Mesendoderm (in vitro differentiated cells): Measurements from ENCODE around the gene CHRND.

Experiments
- DNase-seq: peaks from one replicate; pipeline ENCODE4 v3.0.0; 2013
- H2AK5ac ChIP-seq: 2 replicates; pipeline ENCODE4 v1.6.1; 2013; ENCODE audit warnings: low read length, inconsistent platforms
- H2BK120ac ChIP-seq: 2 replicates; pipeline ENCODE4 v1.6.1; 2013; ENCODE audit warnings: low read depth, mild to moderate bottlenecking, low read length, moderate library complexity, mixed read lengths
- H2BK15ac ChIP-seq: replicated peaks from 2 replicates; pipeline ENCODE4 v1.6.1; 2013; ENCODE audit warnings: low read depth, mild to moderate bottlenecking, moderate library complexity
- H2BK5ac ChIP-seq: 2 replicates; pipeline ENCODE4 v1.6.1; 2013; ENCODE audit warnings: low read length, inconsistent platforms
- H3K18ac ChIP-seq: 2 replicates; pipeline ENCODE4 v1.6.1; 2013; ENCODE audit warnings: mild to moderate bottlenecking, low read length, mixed read lengths
- H3K23ac ChIP-seq: one replicate; pipeline ENCODE4 v1.6.1; 2013; ENCODE audit warnings: low read length
- H3K27ac ChIP-seq: 2 replicates; pipeline ENCODE4 v1.5.1; 2013; ENCODE audit warnings: low read depth, mild to moderate bottlenecking, inconsistent platforms, low read length, moderate library complexity
- H3K27me3 ChIP-seq: 2 replicates; pipeline ENCODE4 v1.6.1; 2013; ENCODE audit warnings: low read length, control low read depth, mild to moderate bottlenecking, inconsistent platforms; ENCODE audit not compliant: insufficient read depth, poor library complexity
- H3K36me3 ChIP-seq: 2 replicates; pipeline ENCODE4 v1.6.1; 2013; ENCODE audit warnings: low read length, inconsistent platforms; ENCODE audit not compliant: control insufficient read depth, insufficient read depth
- H3K4ac ChIP-seq: one replicate; pipeline ENCODE4 v1.6.1; 2013; ENCODE audit warnings: low read depth, mild to moderate bottlenecking, low read length, moderate library complexity
- H3K4me1 ChIP-seq: 2 replicates; pipeline ENCODE4 v1.6.1; 2013; ENCODE audit warnings: low read depth, low read length, inconsistent platforms; ENCODE audit not compliant: control insufficient read depth
- H3K4me2 ChIP-seq: 2 replicates; pipeline ENCODE4 v1.6.1; 2013; ENCODE audit warnings: low read length
- H3K4me3 ChIP-seq: 2 replicates; pipeline ENCODE4 v1.5.1; 2013; ENCODE audit warnings: mild to moderate bottlenecking, low read length
- H3K56ac ChIP-seq: one replicate; pipeline ENCODE4 v1.6.1; 2013; ENCODE audit warnings: low read length
- H3K79me1 ChIP-seq: 2 replicates; pipeline ENCODE4 v1.6.1; 2013; ENCODE audit warnings: low read length, inconsistent platforms
- H3K79me2 ChIP-seq: 2 replicates; pipeline ENCODE4 v1.6.1; 2013; ENCODE audit warnings: mild to moderate bottlenecking, low read length; ENCODE audit not compliant: control insufficient read depth, insufficient read depth
- H3K9ac ChIP-seq: 2 replicates; pipeline ENCODE4 v1.6.1; 2013; ENCODE audit warnings: low read length, inconsistent platforms
- H4K5ac ChIP-seq: one replicate; pipeline ENCODE4 v1.6.1; 2013; ENCODE audit warnings: low read length
- H4K8ac ChIP-seq: one replicate; pipeline ENCODE4 v1.6.1; 2013; ENCODE audit warnings: low read depth, mild to moderate bottlenecking, control low read depth, low read length, moderate library complexity
- WGBS: extraction: QIAGEN DNeasy Blood & Tissue Kit; methylation state at CpG from one replicate; pipeline ENCODE4 v1.1.7; 2013; ENCODE audit warnings: low lambda C conversion rate, missing lambda C conversion rate; ENCODE audit not compliant: insufficient coverage; ENCODE audit errors: extremely low coverage; 5-methylcytosine and 5-hydroxymethylcytosine counted together

CHRND gene

GRCh38 chr2:232524771-232525170 is 1.2 kb upstream of the CHRND start:
- no peak overlapping the region for H2BK5ac ChIP-seq
- no peak overlapping the region for H4K8ac ChIP-seq
- H3K23ac ChIP-seq = no peak overlapping the region
- no peak overlapping the region for H3K27ac ChIP-seq
- H3K4me2 ChIP-seq = no peak overlapping the region
- H2BK15ac ChIP-seq = no peak overlapping the region
- H3K4me1 ChIP-seq = no peaks in the 10 kb centered on the region
- DNase-seq = no peak
- H3K27me3 ChIP-seq = peaks cover 17% of the 10 kb centered on the region
- WGBS = no CpG with 5 or more reads among the region's 6 CpGs
- H3K4me3 ChIP-seq = no peak overlapping the region
- no peak overlapping the region for H2AK5ac ChIP-seq
- H3K36me3 ChIP-seq = no peaks in the 10 kb centered on the region
- H3K4ac ChIP-seq = no peak overlapping the region
- H3K56ac ChIP-seq = no peak overlapping the region
- no peak overlapping the region for H3K9ac ChIP-seq
- no peaks in the 10 kb centered on the region for H3K79me2 ChIP-seq
- no peak overlapping the region for H3K18ac ChIP-seq
- H4K5ac ChIP-seq = no peak overlapping the region
- no peak overlapping the region for H2BK120ac ChIP-seq
- H3K79me1 ChIP-seq = no peaks in the 10 kb centered on the region

GRCh38 chr2:232525199-232525598 is 761 bp upstream of the CHRND start:
- DNase-seq = no peak
- H3K27me3 ChIP-seq = peaks cover 17% of the 10 kb centered on the region
- no peak overlapping the region for H3K27ac ChIP-seq
- no peak overlapping the region for H3K56ac ChIP-seq
- H3K79me1 ChIP-seq = no peaks in the 10 kb centered on the region
- WGBS = no CpG with 5 or more reads among the region's 14 CpGs
- no peak overlapping the region for H2AK5ac ChIP-seq
- H3K4ac ChIP-seq = no peak overlapping the region
- H2BK5ac ChIP-seq = no peak overlapping the region
- H3K79me2 ChIP-seq = no peaks in the 10 kb centered on the region
- H2BK15ac ChIP-seq = no peak overlapping the region
- H2BK120ac ChIP-seq = no peak overlapping the region
- no peaks in the 10 kb centered on the region for H3K36me3 ChIP-seq
- H3K18ac ChIP-seq = no peak overlapping the region
- no peak overlapping the region for H3K4me3 ChIP-seq
- H3K9ac ChIP-seq = no peak overlapping the region
- H3K23ac ChIP-seq = no peak overlapping the region
- no peak overlapping the region for H4K8ac ChIP-seq
- H3K4me1 ChIP-seq = no peaks in the 10 kb centered on the region
- H4K5ac ChIP-seq = no peak overlapping the region
- no peak overlapping the region for H3K4me2 ChIP-seq

- H2BK120ac ChIP-seq = no peak overlapping the region
- H2BK5ac ChIP-seq = no peak overlapping the region
- H3K4me3 ChIP-seq = no peak overlapping the region
- no peak overlapping the region for H4K8ac ChIP-seq
- peaks cover 17% of the 10 kb centered on the region for H3K27me3 ChIP-seq
- no peak overlapping the region for H4K5ac ChIP-seq
- H3K9ac ChIP-seq = no peak overlapping the region
- no peak overlapping the region for H3K27ac ChIP-seq
- no peak overlapping the region for H2BK15ac ChIP-seq
- no peak overlapping the region for H3K18ac ChIP-seq
- H3K56ac ChIP-seq = no peak overlapping the region
- H2AK5ac ChIP-seq = no peak overlapping the region
- H3K23ac ChIP-seq = no peak overlapping the region
- H3K4ac ChIP-seq = no peak overlapping the region
- H3K36me3 ChIP-seq = no peaks in the 10 kb centered on the region
- no peaks in the 10 kb centered on the region for H3K79me1 ChIP-seq
- H3K4me1 ChIP-seq = no peaks in the 10 kb centered on the region
- no peak for DNase-seq
- WGBS = no CpG with 5 or more reads among the region's 13 CpGs
- H3K79me2 ChIP-seq = no peaks in the 10 kb centered on the region
- no peak overlapping the region for H3K4me2 ChIP-seq
These were observed 497 bp downstream of the CHRND start for GRCh38 chr2:232526372-232526941.

GRCh38 chr2:232527905-232528470 is 2.0 kb downstream of the CHRND start:
- no peaks in the 10 kb centered on the region for H3K79me1 ChIP-seq
- no peak overlapping the region for H2BK120ac ChIP-seq
- DNase-seq = no peak
- no peaks in the 10 kb centered on the region for H3K36me3 ChIP-seq
- H3K56ac ChIP-seq = no peak overlapping the region
- H4K8ac ChIP-seq = no peak overlapping the region
- H2BK15ac ChIP-seq = no peak overlapping the region
- H2AK5ac ChIP-seq = no peak overlapping the region
- H3K4me3 ChIP-seq = no peak overlapping the region
- H3K27ac ChIP-seq = no peak overlapping the region
- H3K4me1 ChIP-seq = no peaks in the 10 kb centered on the region
- H3K18ac ChIP-seq = no peak overlapping the region
- peaks cover 9% of the 10 kb centered on the region for H3K27me3 ChIP-seq
- no CpG with 5 or more reads among the region's 6 CpGs for WGBS
- H2BK5ac ChIP-seq = no peak overlapping the region
- H3K4ac ChIP-seq = no peak overlapping the region
- no peak overlapping the region for H3K4me2 ChIP-seq
- no peaks in the 10 kb centered on the region for H3K79me2 ChIP-seq
- no peak overlapping the region for H3K9ac ChIP-seq
- no peak overlapping the region for H3K23ac ChIP-seq
- no peak overlapping the region for H4K5ac ChIP-seq

- no peak overlapping the region for H3K4me3 ChIP-seq
- no peak overlapping the region for H2BK120ac ChIP-seq
- H3K4me2 ChIP-seq = no peak overlapping the region
- no peak overlapping the region for H3K56ac ChIP-seq
- no peak overlapping the region for H4K5ac ChIP-seq
- H3K79me1 ChIP-seq = no peaks in the 10 kb centered on the region
- H3K27me3 ChIP-seq = peaks cover under 1% of the 10 kb centered on the region
- H2BK5ac ChIP-seq = no peak overlapping the region
- no peaks in the 10 kb centered on the region for H3K4me1 ChIP-seq
- H3K27ac ChIP-seq = no peak overlapping the region
- no peak overlapping the region for H3K18ac ChIP-seq
- H3K23ac ChIP-seq = no peak overlapping the region
- H2AK5ac ChIP-seq = no peak overlapping the region
- H3K9ac ChIP-seq = no peak overlapping the region
- no peaks in the 10 kb centered on the region for H3K36me3 ChIP-seq
- no peaks in the 10 kb centered on the region for H3K79me2 ChIP-seq
- no peak for DNase-seq
- WGBS = no CpG with 5 or more reads among the region's 11 CpGs
- no peak overlapping the region for H4K8ac ChIP-seq
- no peak overlapping the region for H3K4ac ChIP-seq
- H2BK15ac ChIP-seq = no peak overlapping the region
These were observed 2.9 kb downstream of the CHRND start for GRCh38 chr2:232528746-232529460.
